Measurements from ENCODE around the gene TNP1. TPM values are rescaled to one million over a fixed set of nuclear protein-coding genes. Genes with fewer than 3 reads are reported as not detected.

The TNP1 gene
- total RNA-seq, 4 donors from 2014 or later: not detected

DNA sequence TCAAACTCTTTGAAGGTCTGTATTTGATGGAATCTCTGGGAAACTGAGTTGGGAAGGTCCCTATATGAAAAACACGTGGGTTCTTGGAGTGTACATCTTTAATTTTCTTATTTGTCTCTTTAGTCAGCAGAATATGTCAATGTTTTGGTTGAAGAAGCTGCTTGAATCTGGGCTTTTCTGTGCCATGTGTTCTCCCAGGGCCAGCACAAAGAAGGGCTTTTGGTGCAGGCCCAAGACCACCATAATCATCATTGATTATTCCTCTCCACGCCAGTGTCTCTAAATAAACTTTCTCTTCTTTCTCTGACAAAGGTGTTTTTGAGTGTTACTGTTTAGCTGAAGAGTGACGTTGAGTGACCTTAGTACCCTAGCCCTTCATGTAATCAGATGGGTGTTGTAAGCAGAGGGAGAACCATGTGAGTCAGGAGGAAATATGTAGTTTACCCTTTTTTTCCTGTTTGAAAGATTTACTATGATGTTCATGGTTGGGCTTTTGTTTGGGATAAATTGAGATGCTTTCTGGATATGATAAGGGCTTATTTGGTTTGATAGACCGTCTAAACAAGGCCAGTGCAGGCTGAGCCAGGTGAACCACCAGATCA is 11.6 kb upstream of the TNP1 start:
- no peak for DNase-seq (ENCODE audit: low spot score in 2 of 2)
- TF ChIP-seq POLR2AphosphoS5 (IDR thresholded peaks at IDR 0.05) (no peak), EP300 (IDR thresholded peaks at IDR 0.05) (no peak), POLR2A (IDR thresholded peaks at IDR 0.05) (no peak)
- TF ChIP-seq, protein P1, sequence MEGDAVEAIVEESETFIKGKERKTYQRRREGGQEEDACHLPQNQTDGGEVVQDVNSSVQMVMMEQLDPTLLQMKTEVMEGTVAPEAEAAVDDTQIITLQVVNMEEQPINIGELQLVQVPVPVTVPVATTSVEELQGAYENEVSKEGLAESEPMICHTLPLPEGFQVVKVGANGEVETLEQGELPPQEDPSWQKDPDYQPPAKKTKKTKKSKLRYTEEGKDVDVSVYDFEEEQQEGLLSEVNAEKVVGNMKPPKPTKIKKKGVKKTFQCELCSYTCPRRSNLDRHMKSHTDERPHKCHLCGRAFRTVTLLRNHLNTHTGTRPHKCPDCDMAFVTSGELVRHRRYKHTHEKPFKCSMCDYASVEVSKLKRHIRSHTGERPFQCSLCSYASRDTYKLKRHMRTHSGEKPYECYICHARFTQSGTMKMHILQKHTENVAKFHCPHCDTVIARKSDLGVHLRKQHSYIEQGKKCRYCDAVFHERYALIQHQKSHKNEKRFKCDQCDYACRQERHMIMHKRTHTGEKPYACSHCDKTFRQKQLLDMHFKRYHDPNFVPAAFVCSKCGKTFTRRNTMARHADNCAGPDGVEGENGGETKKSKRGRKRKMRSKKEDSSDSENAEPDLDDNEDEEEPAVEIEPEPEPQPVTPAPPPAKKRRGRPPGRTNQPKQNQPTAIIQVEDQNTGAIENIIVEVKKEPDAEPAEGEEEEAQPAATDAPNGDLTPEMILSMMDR (IDR thresholded peaks at IDR 0.05): no peak
- Histone ChIP-seq H3K4me1 (peaks cover under 1% of the 10 kb centered on the region), H3K27ac (no peak overlapping the region), H3K36me3 (no peaks in the 10 kb centered on the region), H3K27me3 (no peaks in the 10 kb centered on the region), H3K9me3 (no peaks in the 10 kb centered on the region), H3K4me3 (no peak overlapping the region)
- 82% methylated on average over 4 of the region's 4 CpGs for WGBS

DNA sequence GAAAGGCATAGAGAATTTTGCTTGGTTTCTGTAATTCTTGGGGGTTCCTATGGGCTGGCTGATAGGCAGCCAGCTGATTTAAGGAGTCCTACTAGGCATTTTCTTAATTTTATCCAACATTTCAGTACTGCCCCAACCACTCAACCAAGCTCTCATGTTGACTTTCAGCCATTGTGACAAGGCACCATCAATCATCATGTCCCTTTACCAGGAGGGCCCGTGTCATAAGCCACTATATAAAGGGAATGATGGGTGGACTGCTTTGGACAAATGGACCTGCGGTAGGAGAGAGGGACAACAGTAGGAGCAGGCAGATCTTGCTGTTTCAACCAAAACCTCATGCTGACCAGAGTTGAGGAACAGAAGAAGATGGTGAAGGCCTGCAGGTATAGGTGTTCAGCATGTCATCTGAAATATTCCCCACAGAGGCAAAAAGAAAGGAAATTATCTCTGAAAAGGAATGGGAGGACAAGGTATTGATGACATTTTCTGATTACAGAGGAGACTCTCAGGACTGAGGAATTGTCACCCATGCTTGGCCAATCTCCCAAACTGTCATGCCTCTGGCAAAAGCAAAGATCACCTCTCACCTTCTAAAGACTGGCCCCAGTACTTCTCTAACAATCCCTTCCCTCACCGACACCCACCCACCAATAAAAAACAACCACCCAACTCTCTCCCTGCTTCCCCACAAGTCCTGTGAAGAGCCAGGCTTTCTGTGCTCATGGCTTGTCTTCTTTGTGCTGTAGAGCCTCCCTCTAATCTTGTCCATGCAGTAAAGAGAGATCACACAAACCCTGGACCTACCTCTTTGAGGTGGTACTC is 10.9 kb upstream of the TNP1 start:
- Histone ChIP-seq H3K27ac (no peak overlapping the region), H3K4me3 (no peak overlapping the region), H3K36me3 (no peaks in the 10 kb centered on the region), H3K27me3 (no peaks in the 10 kb centered on the region), H3K4me1 (peaks cover 2% of the 10 kb centered on the region), H3K9me3 (no peaks in the 10 kb centered on the region)
- no peak for TF ChIP-seq POLR2AphosphoS5 (IDR thresholded peaks at IDR 0.05)
- TF ChIP-seq, protein P1 (IDR thresholded peaks at IDR 0.05): no peak
- WGBS: 91% methylated on average over 3 of the region's 3 CpGs
- no peak for DNase-seq (ENCODE audit: low spot score in 2 of 2)

DNA sequence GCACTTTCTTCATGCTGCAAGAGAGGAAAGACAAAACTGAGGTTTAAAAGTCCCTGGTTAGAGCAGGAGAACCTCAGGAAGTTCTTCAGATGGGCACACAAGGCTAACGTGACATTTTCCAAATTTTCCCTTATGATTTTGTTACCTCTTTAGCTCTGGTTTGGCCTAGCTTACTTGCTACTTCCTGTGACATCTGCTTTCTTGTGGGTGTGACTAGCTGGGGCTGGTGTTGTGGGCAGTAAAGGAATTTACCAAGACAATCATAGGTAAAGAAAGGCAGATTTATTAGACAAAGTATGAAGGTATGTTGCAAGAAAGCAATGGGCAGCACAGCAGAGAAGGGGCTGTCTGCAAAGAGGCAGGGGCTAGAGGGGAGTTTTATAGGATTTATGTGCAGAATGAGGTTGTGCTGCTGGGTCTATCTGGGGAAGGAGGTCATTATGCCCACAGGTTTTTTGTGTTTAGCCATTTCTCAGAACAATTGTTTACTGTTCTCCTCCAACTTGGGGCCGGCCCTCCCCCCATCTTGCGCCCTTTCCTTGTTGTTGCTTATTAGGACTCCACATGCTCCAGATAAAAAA is 6.7 kb upstream of the TNP1 start:
- Histone ChIP-seq H3K4me1 (peaks cover 2% of the 10 kb centered on the region), H3K36me3 (no peaks in the 10 kb centered on the region), H3K9me3 (no peaks in the 10 kb centered on the region), H3K27me3 (no peaks in the 10 kb centered on the region), H3K4me3 (no peak overlapping the region), H3K27ac (no peak overlapping the region)
- DNase-seq (ENCODE audit: low spot score in 2 of 2): no peak
- 84% methylated on average over 3 of the region's 3 CpGs for WGBS
- TF ChIP-seq POLR2A (IDR thresholded peaks at IDR 0.05) (no peak), EP300 (IDR thresholded peaks at IDR 0.05) (no peak), POLR2AphosphoS5 (IDR thresholded peaks at IDR 0.05) (no peak)
- TF ChIP-seq, protein P1 (IDR thresholded peaks at IDR 0.05): no peak

DNA sequence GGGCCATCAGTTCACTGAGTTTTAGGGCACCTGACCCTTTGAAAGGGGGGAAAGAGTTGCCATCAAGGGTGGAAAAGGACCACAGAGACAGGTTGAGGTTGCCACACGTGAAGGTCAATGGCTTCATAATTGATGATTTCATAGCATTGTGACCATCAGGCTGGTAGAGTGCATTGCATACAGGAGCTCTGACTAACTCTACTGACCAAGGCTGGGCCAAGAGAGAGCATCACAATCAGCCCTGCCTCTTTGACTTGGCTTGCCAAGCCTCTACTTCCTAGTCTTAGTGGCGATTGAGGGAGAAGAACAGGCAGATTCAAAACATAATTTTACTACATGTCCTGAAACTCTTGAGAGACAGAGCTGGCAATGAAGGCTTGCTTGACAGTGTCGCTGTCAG is 5.8 kb upstream of the TNP1 start:
- H3K4me1 ChIP-seq: peaks cover 2% of the 10 kb centered on the region
- no peak overlapping the region for H3K4me3 ChIP-seq
- no peaks in the 10 kb centered on the region for H3K27me3 ChIP-seq
- no peak overlapping the region for H3K27ac ChIP-seq
- 79% methylated on average over 3 of the region's 3 CpGs for WGBS
- no peak for DNase-seq (ENCODE audit: low spot score in 2 of 2)
- TF ChIP-seq EP300 (IDR thresholded peaks at IDR 0.05): no peak
- TF ChIP-seq, protein P1 (IDR thresholded peaks at IDR 0.05): no peak
- no peak for TF ChIP-seq POLR2AphosphoS5 (IDR thresholded peaks at IDR 0.05)
- TF ChIP-seq POLR2A (IDR thresholded peaks at IDR 0.05): no peak
- H3K9me3 ChIP-seq: no peaks in the 10 kb centered on the region
- no peaks in the 10 kb centered on the region for H3K36me3 ChIP-seq

DNA sequence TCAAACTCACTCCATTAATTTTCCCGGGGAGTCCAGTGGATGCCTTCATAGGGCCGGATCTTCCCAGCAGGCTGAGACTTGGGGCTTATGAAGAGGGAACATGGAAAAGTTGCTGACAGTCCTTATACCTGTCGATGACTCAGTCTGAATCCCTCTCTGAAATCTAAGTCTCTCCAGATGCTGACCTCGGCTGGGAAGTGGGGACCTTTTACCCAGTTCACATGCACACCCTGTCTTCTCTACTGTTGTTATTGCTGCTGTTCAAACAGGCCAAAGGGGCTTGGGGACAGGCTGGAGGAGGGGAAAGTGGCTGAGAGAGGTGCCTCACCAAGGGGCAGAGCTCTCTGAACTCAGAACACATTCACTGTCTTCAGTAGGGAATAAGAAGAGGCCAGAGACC is 4.1 kb upstream of the TNP1 start:
- Histone ChIP-seq H3K27me3 (no peaks in the 10 kb centered on the region), H3K9me3 (no peaks in the 10 kb centered on the region), H3K36me3 (no peaks in the 10 kb centered on the region), H3K27ac (no peak overlapping the region), H3K4me3 (no peak overlapping the region), H3K4me1 (peaks cover 2% of the 10 kb centered on the region)
- 77% methylated on average over 4 of the region's 4 CpGs for WGBS
- TF ChIP-seq EP300 (IDR thresholded peaks at IDR 0.05) (no peak), POLR2AphosphoS5 (IDR thresholded peaks at IDR 0.05) (no peak), POLR2A (IDR thresholded peaks at IDR 0.05) (no peak)
- TF ChIP-seq, protein P1 (IDR thresholded peaks at IDR 0.05): no peak
- no peak for DNase-seq (ENCODE audit: low spot score in 2 of 2)

Data from suprapubic skin (tissue), 4 donors.